ENCODE data around the gene CENPV.
"Not testable (repeated sequence)": the region's sequence is repeated elsewhere in the genome, so short reads cannot be mapped to it uniquely, and the experiment has no call there.

CENPV gene

GRCh38 chr17:16312061-16312460 is 41.2 kb downstream of the CENPV start:
- DNase-seq: not testable (repeated sequence)

GRCh38 chr17:16306211-16306610 is 47.1 kb downstream of the CENPV start:
- no peak for DNase-seq

GRCh38 chr17:16304830-16305229 is 48.4 kb downstream of the CENPV start:
- DNase-seq: no peak

GRCh38 chr17:16302856-16303255 is 50.4 kb downstream of the CENPV start:
- DNase-seq: no peak

GRCh38 chr17:16301963-16302855 is 51.1 kb downstream of the CENPV start:
- DNase-seq: no peak

- no peak for DNase-seq
Measured at GRCh38 chr17:16300554-16300953, 52.7 kb downstream of the CENPV start.

GRCh38 chr17:16298140-16298662 is 55.1 kb downstream of the CENPV start:
- DNase-seq: no peak

- no peak for DNase-seq
Measured at GRCh38 chr17:16297367-16298139, 55.7 kb downstream of the CENPV start.

GRCh38 chr17:16296072-16296471 is 57.2 kb downstream of the CENPV start:
- not testable (repeated sequence) for DNase-seq

GRCh38 chr17:16294560-16294959 is 58.7 kb downstream of the CENPV start:
- DNase-seq: no peak

GRCh38 chr17:16293931-16294330 is 59.3 kb downstream of the CENPV start:
- DNase-seq: no peak

Measured in stimulated activated CD4-positive, alpha-beta T cell treated with anti-CD3 and anti-CD28 coated beads, Interleukin-4, amount 100 ng/mL, for 24 hours (primary cell).